GM18526 (cell line): ENCODE measurements around the gene ARL3.

Experiments
- POLR2A ChIP-seq: IDR thresholded peaks from 3 replicates; pipeline ENCODE4 v1.6.1; 2011; ENCODE audit not compliant: insufficient read length; ENCODE audit errors: extremely low read depth

ARL3 gene

GRCh38 chr10:102743588-102744373, 29.6 kb upstream of the ARL3 start, which contains the start of gene WBP1L:
WBP1L (plus strand) TSS chr10:102743948; CDS start chr10:102744054, 106 bp downstream.
- TF ChIP-seq POLR2A: peak; percentile 75

DNA sequence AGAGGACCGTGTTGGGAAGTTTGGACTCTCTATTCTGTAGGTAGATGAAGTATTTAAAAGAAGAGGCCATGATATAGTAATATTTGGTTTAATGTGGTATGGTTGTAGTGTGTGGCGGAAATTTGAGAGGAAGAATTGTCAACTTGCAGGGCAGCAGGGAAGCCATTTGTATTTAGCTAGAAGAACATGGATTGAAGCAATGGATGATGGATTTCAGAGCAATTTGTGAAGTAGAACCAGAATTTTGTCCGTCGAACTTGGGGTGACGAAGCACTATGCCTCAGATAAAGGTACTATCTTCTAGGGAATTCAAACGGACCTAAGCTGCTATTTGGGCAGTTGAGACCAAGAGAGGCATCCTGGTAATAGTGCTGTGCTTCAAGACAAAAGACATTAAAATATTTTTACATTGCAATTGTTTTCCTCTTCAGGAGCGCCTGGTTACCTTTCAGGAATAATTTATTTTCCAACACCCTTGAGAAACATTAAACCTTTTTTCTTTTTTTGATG, 28.9 kb upstream of the ARL3 start:
- TF ChIP-seq POLR2A: no peak

- no peak for TF ChIP-seq POLR2A
These were observed 27.6 kb upstream of the ARL3 start for GRCh38 chr10:102741726-102742237.

DNA sequence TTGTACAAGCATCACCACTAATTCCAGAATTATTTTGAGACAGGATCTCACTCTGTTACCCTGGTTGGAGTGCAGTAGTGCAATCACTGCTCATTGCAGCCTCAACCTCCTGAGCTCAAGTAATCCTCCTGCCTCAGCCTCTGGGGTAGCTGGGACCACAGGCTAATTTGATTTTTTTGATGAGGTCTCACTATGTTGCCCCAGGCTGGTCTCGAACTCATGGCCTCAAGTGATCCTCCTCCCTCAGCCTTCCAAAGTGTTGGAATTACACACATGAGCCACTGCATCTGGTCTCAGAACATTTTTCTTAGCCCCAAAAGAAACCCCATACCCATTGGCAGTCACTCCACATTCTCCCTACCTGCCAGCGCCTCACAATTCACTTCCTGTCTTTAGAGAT, 26.0 kb upstream of the ARL3 start:
- no peak for TF ChIP-seq POLR2A

DNA sequence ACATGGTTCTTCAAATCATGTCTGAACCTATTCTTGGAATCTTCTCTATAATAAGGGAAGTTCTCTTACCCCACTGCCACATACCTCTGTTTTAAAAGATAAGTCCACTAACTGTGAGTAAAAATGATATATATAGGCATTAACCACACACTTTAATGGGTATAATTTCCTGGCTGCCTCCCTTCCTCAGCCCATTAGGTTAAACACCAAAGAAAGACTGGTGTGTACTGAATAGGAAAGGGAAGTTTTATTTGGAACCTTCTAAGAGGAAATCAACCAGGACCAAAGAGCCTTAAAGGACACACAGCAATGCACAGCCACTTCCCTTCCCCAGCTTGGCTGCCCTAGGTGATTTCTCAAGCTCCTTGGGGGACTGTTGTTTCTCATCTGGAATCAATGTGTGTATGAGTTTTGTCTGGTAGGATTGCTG, 24.5 kb upstream of the ARL3 start:
- no peak for TF ChIP-seq POLR2A

DNA sequence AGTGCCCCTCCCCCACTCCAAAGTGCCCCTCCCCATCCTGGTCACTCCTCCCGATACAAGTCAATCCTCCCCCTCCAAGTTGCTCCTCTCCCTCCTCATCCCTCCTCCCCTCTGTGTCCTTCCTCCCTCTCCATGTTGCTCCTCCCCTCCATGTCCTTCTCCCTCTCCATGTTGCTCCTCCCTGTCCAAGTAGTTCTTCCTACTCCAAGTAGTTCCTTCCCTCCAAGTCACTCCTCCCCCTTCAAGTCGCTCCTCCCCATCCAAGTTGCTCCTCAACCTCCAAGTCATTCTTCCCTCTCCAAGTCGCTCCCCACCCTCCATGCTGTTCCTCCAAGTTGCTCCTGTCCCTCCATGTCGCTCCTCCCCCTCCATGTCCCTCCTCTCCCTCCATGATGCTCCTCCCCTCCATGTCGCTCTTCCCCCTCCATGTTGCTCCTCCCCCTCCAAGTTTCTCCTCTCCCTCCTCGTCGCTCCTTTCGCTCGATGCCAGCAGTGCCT, 20.9 kb upstream of the ARL3 start:
- TF ChIP-seq POLR2A: no peak

- TF ChIP-seq POLR2A: no peak
These were observed 18.5 kb upstream of the ARL3 start for GRCh38 chr10:102732661-102733060.

GRCh38 chr10:102731222-102731800, 17.1 kb upstream of the ARL3 start:
- no peak for TF ChIP-seq POLR2A

DNA sequence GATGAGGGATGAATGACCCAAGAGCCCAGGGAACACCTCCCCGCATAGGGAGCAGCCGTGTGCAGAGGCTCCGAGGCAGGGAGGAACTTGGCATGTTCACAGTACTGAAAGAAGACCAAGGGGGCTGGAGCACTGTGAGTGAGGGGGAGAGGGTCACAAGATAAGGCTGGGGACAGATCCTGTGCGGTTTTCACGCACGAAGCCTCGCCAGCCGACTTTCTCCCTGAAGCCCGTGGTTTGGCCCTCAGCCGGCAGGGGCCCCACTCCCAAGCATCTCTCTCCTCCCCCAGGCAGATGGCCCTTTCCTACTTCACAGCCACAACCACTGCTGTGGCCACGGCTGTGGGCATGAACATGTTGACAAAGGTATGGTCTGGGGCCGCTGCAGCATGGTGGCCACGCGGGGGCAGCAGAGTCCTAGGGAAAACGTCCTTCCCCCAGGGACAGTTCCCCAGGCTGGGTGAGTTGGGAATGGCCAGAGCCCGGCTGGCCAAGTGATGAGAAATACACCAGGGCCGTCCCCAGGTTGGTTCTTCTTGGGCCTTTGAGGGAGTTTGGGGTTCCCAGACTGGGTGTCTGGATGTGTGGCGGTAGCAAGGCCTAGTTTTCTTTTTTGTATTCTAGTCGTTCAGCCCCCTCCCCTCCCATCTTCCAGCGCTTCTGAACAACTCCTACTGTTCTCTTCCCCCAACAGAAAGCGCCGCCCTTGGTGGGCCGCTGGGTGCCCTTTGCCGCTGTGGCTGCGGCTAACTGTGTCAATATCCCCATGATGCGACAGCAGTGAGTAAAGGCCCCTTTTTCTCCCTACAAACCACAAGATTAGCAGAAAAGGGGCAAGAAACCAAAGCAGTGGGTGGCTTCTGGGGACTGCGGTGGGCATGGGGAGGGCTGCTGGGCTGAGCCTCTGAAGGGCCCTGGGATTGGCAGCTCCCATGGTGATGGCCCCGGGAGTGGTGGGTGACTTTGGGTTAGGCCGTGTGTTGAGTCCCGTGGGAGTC, 15.1 kb upstream of the ARL3 start:
- TF ChIP-seq POLR2A: no peak

DNA sequence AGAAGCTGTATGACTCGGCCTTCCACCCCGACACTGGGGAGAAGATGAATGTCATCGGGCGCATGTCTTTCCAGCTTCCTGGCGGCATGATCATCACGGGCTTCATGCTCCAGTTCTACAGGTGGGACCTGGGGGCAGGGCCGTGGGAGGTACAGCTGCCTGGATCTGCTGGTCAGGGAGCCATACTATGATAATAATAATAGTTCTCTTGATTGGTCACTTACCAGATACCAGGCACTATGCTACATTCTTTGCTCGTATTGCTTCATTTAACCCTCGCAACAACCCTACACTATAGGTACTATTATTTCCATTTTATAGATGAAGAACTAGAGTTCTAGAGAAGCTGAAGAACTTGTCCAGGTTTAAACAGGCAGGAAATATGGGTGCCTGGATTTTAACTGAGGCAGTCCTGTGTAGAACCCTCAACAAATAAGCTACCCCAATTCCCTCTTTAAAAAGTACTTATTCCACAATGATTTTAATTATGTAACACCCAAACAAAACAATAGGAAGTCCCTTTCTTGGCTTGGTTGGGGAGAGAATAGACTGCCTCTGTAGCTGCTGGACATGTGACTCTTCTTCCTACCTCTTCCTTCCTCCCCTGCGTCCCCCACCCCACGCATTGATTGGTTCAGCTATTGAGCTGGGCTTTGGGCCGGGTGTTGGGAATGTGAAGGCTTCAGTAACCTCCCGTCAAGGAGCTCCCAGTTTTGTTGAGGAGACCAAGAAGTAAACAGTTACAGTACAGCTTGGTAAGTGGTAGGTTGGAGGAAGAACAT, 13.0 kb upstream of the ARL3 start:
- TF ChIP-seq POLR2A: no peak

DNA sequence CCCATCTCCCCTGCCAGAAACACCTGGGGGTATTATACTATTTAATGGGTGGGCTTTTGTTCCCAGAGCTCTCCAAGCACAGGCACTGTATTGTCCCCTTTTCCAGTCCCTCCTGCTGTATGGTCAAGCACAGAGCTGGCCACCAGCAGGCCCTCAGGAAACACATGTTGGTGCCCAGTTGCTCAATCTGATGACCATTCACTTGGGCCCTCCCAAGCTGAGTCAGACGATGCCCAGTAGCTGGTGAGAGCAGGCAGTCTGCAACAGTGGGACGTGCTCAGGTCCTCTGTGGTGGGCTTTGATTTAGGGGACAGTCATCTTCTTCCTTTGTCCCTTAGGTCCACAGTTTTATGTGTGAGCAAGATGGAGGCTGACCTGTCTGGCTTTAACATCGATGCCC, 12.1 kb upstream of the ARL3 start:
- TF ChIP-seq POLR2A: no peak

- no peak for TF ChIP-seq POLR2A
These were observed 9.8 kb upstream of the ARL3 start for GRCh38 chr10:102723989-102724388.

GRCh38 chr10:102721954-102722353, 7.8 kb upstream of the ARL3 start:
- no peak for TF ChIP-seq POLR2A

GRCh38 chr10:102720775-102721301, 6.6 kb upstream of the ARL3 start:
- TF ChIP-seq POLR2A: no peak
